Choroid plexus epithelial cell (primary cell): Measurements from ENCODE around the gene DIRAS2.

Experiments used
- DNase-seq: peaks from one replicate; pipeline ENCODE4 v3.0.0-alpha.2; 2010; ENCODE audit warnings: low read depth
- H3K4me3 ChIP-seq: 2 replicates; pipeline ENCODE4 v1.5.1; 2011; ENCODE audit warnings: low read depth, mild to moderate bottlenecking, control low read depth, low read length, moderate library complexity
- CTCF ChIP-seq: conservative IDR thresholded peaks from 2 replicates; pipeline ENCODE4 v1.5.1; 2011; ENCODE audit warnings: low read depth, mild to moderate bottlenecking, control low read depth, inconsistent platforms, low read length, moderate library complexity

Gene DIRAS2

GRCh38 chr9:90642570-90643539 lies at the start of gene DIRAS2:
Gene DIRAS2, minus strand, starts transcription at chr9:90642824. Its CDS starts 28,997 bp downstream, at chr9:90613827.
- peak; percentile 64 for TF ChIP-seq CTCF
- peak within 1 kb of the TSS; percentile 56 for H3K4me3 ChIP-seq
- DNase-seq, result peak; percentile 65

GRCh38 chr9:90684736-90685135 lies 42.1 kb upstream of the DIRAS2 start:
- H3K4me3 ChIP-seq, result no peak overlapping the region
- TF ChIP-seq CTCF, result no peak
- no peak for DNase-seq

- no peak overlapping the region for H3K4me3 ChIP-seq
- no peak for TF ChIP-seq CTCF
- no peak for DNase-seq
Observed at GRCh38 chr9:90684106-90684505, 41.5 kb upstream of the DIRAS2 start.

GRCh38 chr9:90680534-90680933 lies 37.9 kb upstream of the DIRAS2 start:
- no peak for DNase-seq
- TF ChIP-seq CTCF, result no peak
- H3K4me3 ChIP-seq, result no peak overlapping the region

GRCh38 chr9:90665072-90665471 lies 22.4 kb upstream of the DIRAS2 start:
- H3K4me3 ChIP-seq, result no peak overlapping the region
- TF ChIP-seq CTCF, result no peak
- no peak for DNase-seq

- peak; percentile 49 for DNase-seq
Observed at GRCh38 chr9:90659650-90660364, 17.2 kb upstream of the DIRAS2 start.

More at GRCh38 chr9:90659650-90660364, 17.2 kb upstream of the DIRAS2 start:
- no peak overlapping the region for H3K4me3 ChIP-seq
- no peak for TF ChIP-seq CTCF
